GM12878 (cell line): ENCODE results near the gene TTLL3. TPM values are rescaled to one million over a fixed set of nuclear protein-coding genes. Genes with fewer than 3 reads are reported as not detected.

Experiments
- BHLHE40 ChIP-seq, 2 experiments: fragments of 450-650 bp in 1 of 2; IDR thresholded peaks; 2 replicates each; pipeline ENCODE4 v1.6.1; 2011 to 2017; ENCODE audit warnings: low read depth in 2 of 2, borderline replicate concordance in 1 of 2, improper control_type of control experiment in 1 of 2, low read length in 1 of 2, mild to moderate bottlenecking in 1 of 2
- CBFB ChIP-seq: IDR thresholded peaks from 2 replicates; pipeline ENCODE4 v1.6.1; 2016; ENCODE audit warnings: antibody characterized with exemption, low read depth
- CREB1 ChIP-seq: IDR thresholded peaks from 2 replicates; pipeline ENCODE4 v1.6.1; 2012; ENCODE audit warnings: low read depth, mild to moderate bottlenecking, inconsistent platforms
- FOXM1 ChIP-seq: IDR thresholded peaks from 2 replicates; pipeline ENCODE4 v1.6.1; 2012; ENCODE audit warnings: low read depth, mild to moderate bottlenecking, inconsistent platforms, low read length, moderate library complexity
- HDGF ChIP-seq: fragments of 450-650 bp; IDR thresholded peaks from 2 replicates; pipeline ENCODE4 v1.6.1; 2016; ENCODE audit warnings: antibody characterized with exemption
- IKZF2 ChIP-seq, 2 experiments: fragments of 450-650 bp; IDR thresholded peaks; 2 replicates each; pipeline ENCODE4 v1.6.1; 2017; ENCODE audit warnings: mild to moderate bottlenecking in 2 of 2, moderate library complexity in 2 of 2
- MEF2B ChIP-seq: fragments of 450-650 bp; IDR thresholded peaks from 2 replicates; pipeline ENCODE4 v1.6.1; 2018; ENCODE audit warnings: mild to moderate bottlenecking, moderate library complexity; ENCODE audit not compliant: partially characterized antibody, poor library complexity, severe bottlenecking
- MTA3 ChIP-seq: IDR thresholded peaks from 2 replicates; pipeline ENCODE4 v1.6.1; 2012; ENCODE audit warnings: low read length, inconsistent platforms, borderline replicate concordance
- NR2F1 ChIP-seq: fragments of 450-650 bp; conservative IDR thresholded peaks from 2 replicates; pipeline ENCODE4 v1.6.1; 2017; ENCODE audit warnings: mild to moderate bottlenecking
- POLR2A ChIP-seq: IDR thresholded peaks from 2 replicates; pipeline ENCODE4 v1.6.1; 2011; ENCODE audit warnings: low read depth, mild to moderate bottlenecking, low read length
- POLR2AphosphoS5 ChIP-seq: IDR thresholded peaks from 2 replicates; pipeline ENCODE4 v1.6.1; 2011; ENCODE audit warnings: mild to moderate bottlenecking, low read length, inconsistent platforms
- SPI1 ChIP-seq: IDR thresholded peaks from 2 replicates; pipeline ENCODE4 v1.6.1; 2011; ENCODE audit warnings: low read depth, mild to moderate bottlenecking, low read length, moderate library complexity, borderline replicate concordance; ENCODE audit not compliant: insufficient read depth
- TCF7 ChIP-seq: IDR thresholded peaks from 2 replicates; pipeline ENCODE4 v1.6.1; 2014; ENCODE audit warnings: antibody characterized with exemption, borderline replicate concordance
- YY1 ChIP-seq: IDR thresholded peaks from 2 replicates; pipeline ENCODE4 v1.6.1; 2011; ENCODE audit warnings: low read depth, mild to moderate bottlenecking, low read length
- ZNF622 ChIP-seq: fragments of 450-650 bp; IDR thresholded peaks from 2 replicates; pipeline ENCODE4 v1.6.1; 2017; ENCODE audit warnings: mild to moderate bottlenecking, inconsistent platforms
- polyA plus RNA-seq, 11 experiments: library from polyadenylated mRNA; depleted of rRNA in 4 of 11; unstranded in 6 of 11; stranded (reverse) in 5 of 11; fragments of >200 nt; fragmentation: Nextera tagmentation in 4 of 11; fragmentation: Illumina TruSeq in 1 of 11; extraction: Ambion mirVana in 4 of 11; extraction: Trizol in 1 of 11; gene quantifications; 1 replicate in 1 of 11; 2 replicates in 10 of 11; pipeline versions ENCODE4 v1.2.1 to v1.2.3, GENCODE V29; 2011 to 2016; ENCODE audit warnings: inconsistent platforms in 2 of 11, missing spikeins in 2 of 11, low read depth in 1 of 11
- total RNA-seq, 4 experiments: library from RNA; depleted of rRNA in 3 of 4; stranded (reverse); fragments of >200 nt in 3 of 4; fragmentation: Illumina TruSeq in 1 of 4; extraction: Trizol in 1 of 4; gene quantifications; 2 replicates each; pipeline versions ENCODE4 v1.2.1 to v1.2.3, GENCODE V29; 2013 to 2021
- TF ChIP-seq, protein P1 (sequence below): IDR thresholded peaks from 2 replicates; pipeline ENCODE4 v1.6.1; 2012; ENCODE audit warnings: low read depth, low read length, improper control_type of control experiment
- TF ChIP-seq, protein P2 (sequence below): fragments of 450-650 bp; IDR thresholded peaks from 2 replicates; pipeline ENCODE4 v1.6.1; 2017; ENCODE audit warnings: mild to moderate bottlenecking, moderate library complexity
- TF ChIP-seq, protein P3 (sequence below): fragments of 450-650 bp; IDR thresholded peaks from 2 replicates; pipeline ENCODE4 v1.6.1; 2016; ENCODE audit warnings: mild to moderate bottlenecking
- TF ChIP-seq, protein P4 (sequence below): IDR thresholded peaks from 2 replicates; pipeline ENCODE4 v1.6.1; 2011; ENCODE audit warnings: low read depth, mild to moderate bottlenecking, low read length, moderate library complexity, borderline replicate concordance; ENCODE audit errors: extremely low read depth
- TF ChIP-seq, protein P5 (sequence below): IDR thresholded peaks from 2 replicates; pipeline ENCODE4 v1.6.1; 2012; ENCODE audit warnings: low read length, inconsistent platforms

The TTLL3 gene
- total and polyA plus RNA-seq, 10 of the 15 experiments (the other 5 are each of a cell fraction or from before 2014, with no cell fraction given) = 4.2 to 51.3 (median 18.9) TPM

DNA sequence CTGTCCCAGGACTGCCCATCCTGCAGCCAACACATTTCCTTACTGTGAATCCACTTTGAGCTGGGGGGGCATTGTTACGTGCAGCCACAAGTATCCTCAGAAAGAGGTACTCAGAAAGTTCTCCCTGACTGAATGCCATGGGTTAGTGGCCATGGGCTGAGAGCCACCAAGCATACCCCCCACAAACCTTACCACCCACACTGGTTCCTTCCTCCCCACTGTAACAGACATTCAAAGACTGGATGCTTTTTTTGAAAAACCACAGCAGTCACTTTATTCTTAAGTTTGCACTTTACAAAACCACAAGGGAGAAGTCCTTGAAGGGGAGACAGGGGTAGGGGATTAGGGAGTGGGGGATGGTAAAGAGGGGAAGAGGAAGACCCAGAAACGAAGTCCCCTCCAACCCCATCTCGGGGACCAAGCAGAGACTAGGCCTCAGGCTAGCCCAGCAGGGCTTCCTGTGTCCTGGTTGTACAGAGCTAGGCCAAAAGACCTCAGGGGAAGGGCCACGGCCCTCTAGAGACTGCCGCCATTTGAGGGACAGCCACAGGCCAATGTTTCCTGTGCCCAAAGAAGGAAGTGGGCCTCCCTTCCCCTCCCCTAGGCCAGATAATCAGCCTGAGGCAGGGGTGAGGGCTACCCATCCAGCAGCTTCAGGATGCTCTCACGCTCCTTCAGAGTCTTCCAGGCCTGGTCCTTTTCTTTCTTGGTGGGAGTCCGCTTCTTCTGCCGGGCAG is 30.2 kb upstream of the TTLL3 start (continued):
- TF ChIP-seq ZNF622 (no peak), YY1 (peak; percentile 86), SPI1 (peak; percentile 68), CBFB (peak; percentile 87), CREB1 (0 out of 2 replicates have a peak, but pooled peaks have one; percentile 23), HDGF (0 out of 2 replicates have a peak, but pooled peaks have one; percentile 60), POLR2AphosphoS5 (peak; percentile 6; the same call in 1 of the 2 replicates), TCF7 (0 out of 2 replicates have a peak, but pooled peaks have one; percentile 39), POLR2A (no peak; the same call in 1 of the 2 replicates), MEF2B (peak; percentile 69), MTA3 (0 out of 2 replicates have a peak, but pooled peaks have one; percentile 57), BHLHE40 (IDR thresholded peaks at IDR 0.05; ENCODE audit: borderline replicate concordance in 1 of 2, low read depth in 2 of 2, low read length in 1 of 2) (peak in 1 of 2 experiments; percentile 16; a peak in 1 of 4 replicates), FOXM1 (peak; percentile 76; the same call in 1 of the 2 replicates), IKZF2 (IDR thresholded peaks at IDR 0.05) (peak; percentile 44 to 46; a peak in 2 of 4 replicates), NR2F1 (no peak)
- TF ChIP-seq, protein P1, sequence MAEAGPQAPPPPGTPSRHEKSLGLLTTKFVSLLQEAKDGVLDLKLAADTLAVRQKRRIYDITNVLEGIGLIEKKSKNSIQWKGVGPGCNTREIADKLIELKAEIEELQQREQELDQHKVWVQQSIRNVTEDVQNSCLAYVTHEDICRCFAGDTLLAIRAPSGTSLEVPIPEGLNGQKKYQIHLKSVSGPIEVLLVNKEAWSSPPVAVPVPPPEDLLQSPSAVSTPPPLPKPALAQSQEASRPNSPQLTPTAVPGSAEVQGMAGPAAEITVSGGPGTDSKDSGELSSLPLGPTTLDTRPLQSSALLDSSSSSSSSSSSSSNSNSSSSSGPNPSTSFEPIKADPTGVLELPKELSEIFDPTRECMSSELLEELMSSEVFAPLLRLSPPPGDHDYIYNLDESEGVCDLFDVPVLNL = no peak
- TF ChIP-seq, protein P2, sequence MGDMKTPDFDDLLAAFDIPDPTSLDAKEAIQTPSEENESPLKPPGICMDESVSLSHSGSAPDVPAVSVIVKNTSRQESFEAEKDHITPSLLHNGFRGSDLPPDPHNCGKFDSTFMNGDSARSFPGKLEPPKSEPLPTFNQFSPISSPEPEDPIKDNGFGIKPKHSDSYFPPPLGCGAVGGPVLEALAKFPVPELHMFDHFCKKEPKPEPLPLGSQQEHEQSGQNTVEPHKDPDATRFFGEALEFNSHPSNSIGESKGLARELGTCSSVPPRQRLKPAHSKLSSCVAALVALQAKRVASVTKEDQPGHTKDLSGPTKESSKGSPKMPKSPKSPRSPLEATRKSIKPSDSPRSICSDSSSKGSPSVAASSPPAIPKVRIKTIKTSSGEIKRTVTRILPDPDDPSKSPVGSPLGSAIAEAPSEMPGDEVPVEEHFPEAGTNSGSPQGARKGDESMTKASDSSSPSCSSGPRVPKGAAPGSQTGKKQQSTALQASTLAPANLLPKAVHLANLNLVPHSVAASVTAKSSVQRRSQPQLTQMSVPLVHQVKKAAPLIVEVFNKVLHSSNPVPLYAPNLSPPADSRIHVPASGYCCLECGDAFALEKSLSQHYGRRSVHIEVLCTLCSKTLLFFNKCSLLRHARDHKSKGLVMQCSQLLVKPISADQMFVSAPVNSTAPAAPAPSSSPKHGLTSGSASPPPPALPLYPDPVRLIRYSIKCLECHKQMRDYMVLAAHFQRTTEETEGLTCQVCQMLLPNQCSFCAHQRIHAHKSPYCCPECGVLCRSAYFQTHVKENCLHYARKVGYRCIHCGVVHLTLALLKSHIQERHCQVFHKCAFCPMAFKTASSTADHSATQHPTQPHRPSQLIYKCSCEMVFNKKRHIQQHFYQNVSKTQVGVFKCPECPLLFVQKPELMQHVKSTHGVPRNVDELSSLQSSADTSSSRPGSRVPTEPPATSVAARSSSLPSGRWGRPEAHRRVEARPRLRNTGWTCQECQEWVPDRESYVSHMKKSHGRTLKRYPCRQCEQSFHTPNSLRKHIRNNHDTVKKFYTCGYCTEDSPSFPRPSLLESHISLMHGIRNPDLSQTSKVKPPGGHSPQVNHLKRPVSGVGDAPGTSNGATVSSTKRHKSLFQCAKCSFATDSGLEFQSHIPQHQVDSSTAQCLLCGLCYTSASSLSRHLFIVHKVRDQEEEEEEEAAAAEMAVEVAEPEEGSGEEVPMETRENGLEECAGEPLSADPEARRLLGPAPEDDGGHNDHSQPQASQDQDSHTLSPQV = no peak
- TF ChIP-seq, protein P3, sequence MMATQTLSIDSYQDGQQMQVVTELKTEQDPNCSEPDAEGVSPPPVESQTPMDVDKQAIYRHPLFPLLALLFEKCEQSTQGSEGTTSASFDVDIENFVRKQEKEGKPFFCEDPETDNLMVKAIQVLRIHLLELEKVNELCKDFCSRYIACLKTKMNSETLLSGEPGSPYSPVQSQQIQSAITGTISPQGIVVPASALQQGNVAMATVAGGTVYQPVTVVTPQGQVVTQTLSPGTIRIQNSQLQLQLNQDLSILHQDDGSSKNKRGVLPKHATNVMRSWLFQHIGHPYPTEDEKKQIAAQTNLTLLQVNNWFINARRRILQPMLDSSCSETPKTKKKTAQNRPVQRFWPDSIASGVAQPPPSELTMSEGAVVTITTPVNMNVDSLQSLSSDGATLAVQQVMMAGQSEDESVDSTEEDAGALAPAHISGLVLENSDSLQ = peak; percentile 86
- TF ChIP-seq, protein P4, sequence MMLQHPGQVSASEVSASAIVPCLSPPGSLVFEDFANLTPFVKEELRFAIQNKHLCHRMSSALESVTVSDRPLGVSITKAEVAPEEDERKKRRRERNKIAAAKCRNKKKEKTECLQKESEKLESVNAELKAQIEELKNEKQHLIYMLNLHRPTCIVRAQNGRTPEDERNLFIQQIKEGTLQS = no peak
- TF ChIP-seq, protein P5, sequence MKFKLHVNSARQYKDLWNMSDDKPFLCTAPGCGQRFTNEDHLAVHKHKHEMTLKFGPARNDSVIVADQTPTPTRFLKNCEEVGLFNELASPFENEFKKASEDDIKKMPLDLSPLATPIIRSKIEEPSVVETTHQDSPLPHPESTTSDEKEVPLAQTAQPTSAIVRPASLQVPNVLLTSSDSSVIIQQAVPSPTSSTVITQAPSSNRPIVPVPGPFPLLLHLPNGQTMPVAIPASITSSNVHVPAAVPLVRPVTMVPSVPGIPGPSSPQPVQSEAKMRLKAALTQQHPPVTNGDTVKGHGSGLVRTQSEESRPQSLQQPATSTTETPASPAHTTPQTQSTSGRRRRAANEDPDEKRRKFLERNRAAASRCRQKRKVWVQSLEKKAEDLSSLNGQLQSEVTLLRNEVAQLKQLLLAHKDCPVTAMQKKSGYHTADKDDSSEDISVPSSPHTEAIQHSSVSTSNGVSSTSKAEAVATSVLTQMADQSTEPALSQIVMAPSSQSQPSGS = peak; percentile 44; the same call in 1 of the 2 replicates
